HEK293 (cell line): ENCODE results near the gene IFT122.

ENCODE experiments used
- AEBP2 ChIP-seq: fragments of 450-650 bp; formaldehyde crosslinking; IDR thresholded peaks from 2 replicates; pipeline ENCODE4 v1.5.1; 2016; ENCODE audit warnings: missing biosample characterization, missing genetic modification characterization, borderline replicate concordance
- IKZF3 ChIP-seq: fragments of 450-650 bp; IDR thresholded peaks from 2 replicates; pipeline ENCODE4 v1.5.0; 2018; ENCODE audit warnings: missing biosample characterization, mild to moderate bottlenecking, missing genetic modification characterization, moderate library complexity
- PRDM4 ChIP-seq: fragments of 450-650 bp; formaldehyde crosslinking; IDR thresholded peaks from 2 replicates; pipeline ENCODE4 v1.5.1; 2017; ENCODE audit warnings: missing biosample characterization, missing genetic modification characterization
- PRDM6 ChIP-seq: fragments of 450-650 bp; formaldehyde crosslinking; IDR thresholded peaks from 2 replicates; pipeline ENCODE4 v1.5.1; 2017; ENCODE audit warnings: missing biosample characterization, missing genetic modification characterization
- SETDB1 ChIP-seq: IDR thresholded peaks from one replicate; pipeline ENCODE4 v1.6.1; 2017; ENCODE audit warnings: mild to moderate bottlenecking, low read length, moderate library complexity, mixed read lengths; ENCODE audit not compliant: insufficient read length
- YY1 ChIP-seq: fragments of 450-650 bp; formaldehyde crosslinking; IDR thresholded peaks from 2 replicates; pipeline ENCODE4 v1.5.1; 2018; ENCODE audit warnings: missing biosample characterization, missing genetic modification characterization
- ZBTB48 ChIP-seq: fragments of 450-650 bp; formaldehyde crosslinking; IDR thresholded peaks from 2 replicates; pipeline ENCODE4 v1.5.1; 2016; ENCODE audit warnings: missing biosample characterization, missing genetic modification characterization
- ZBTB7A ChIP-seq: fragments of 450-650 bp; formaldehyde crosslinking; IDR thresholded peaks from 2 replicates; pipeline ENCODE4 v1.5.1; 2016; ENCODE audit warnings: low read depth, missing biosample characterization, missing genetic modification characterization
- ZFP37 ChIP-seq: fragments of 450-650 bp; formaldehyde crosslinking; IDR thresholded peaks from 2 replicates; pipeline ENCODE4 v1.5.1; 2016; ENCODE audit warnings: missing biosample characterization, missing genetic modification characterization
- ZNF10 ChIP-seq: fragments of 450-650 bp; formaldehyde crosslinking; IDR thresholded peaks from 2 replicates; pipeline ENCODE4 v1.5.1; 2017; ENCODE audit warnings: missing biosample characterization, missing genetic modification characterization
- ZNF114 ChIP-seq: fragments of 450-650 bp; formaldehyde crosslinking; IDR thresholded peaks from 2 replicates; pipeline ENCODE4 v1.5.0; 2017; ENCODE audit warnings: missing biosample characterization, missing genetic modification characterization
- ZNF16 ChIP-seq: fragments of 450-650 bp; formaldehyde crosslinking; IDR thresholded peaks from 2 replicates; pipeline ENCODE4 v1.5.1; 2016; ENCODE audit warnings: low read depth, missing biosample characterization, missing genetic modification characterization
- ZNF169 ChIP-seq: fragments of 450-650 bp; formaldehyde crosslinking; IDR thresholded peaks from 2 replicates; pipeline ENCODE4 v1.5.1; 2016; ENCODE audit warnings: missing biosample characterization, missing genetic modification characterization
- ZNF184 ChIP-seq: fragments of 450-650 bp; IDR thresholded peaks from 2 replicates; pipeline ENCODE4 v1.5.1; 2018; ENCODE audit warnings: missing biosample characterization, mild to moderate bottlenecking, missing genetic modification characterization
- ZNF239 ChIP-seq: fragments of 450-650 bp; formaldehyde crosslinking; IDR thresholded peaks from 2 replicates; pipeline ENCODE4 v1.5.1; 2016; ENCODE audit warnings: missing biosample characterization, missing genetic modification characterization
- ZNF248 ChIP-seq: fragments of 450-650 bp; formaldehyde crosslinking; IDR thresholded peaks from 2 replicates; pipeline ENCODE4 v1.5.1; 2017; ENCODE audit warnings: missing biosample characterization, missing genetic modification characterization
- ZNF280D ChIP-seq: fragments of 450-650 bp; formaldehyde crosslinking; IDR thresholded peaks from 2 replicates; pipeline ENCODE4 v1.5.1; 2016; ENCODE audit warnings: missing biosample characterization, missing genetic modification characterization
- ZNF324 ChIP-seq: fragments of 450-650 bp; formaldehyde crosslinking; IDR thresholded peaks from 2 replicates; pipeline ENCODE4 v1.5.1; 2016; ENCODE audit warnings: missing biosample characterization, missing genetic modification characterization
- ZNF335 ChIP-seq: fragments of 450-650 bp; formaldehyde crosslinking; conservative IDR thresholded peaks from 2 replicates; pipeline ENCODE4 v1.5.1; 2016; ENCODE audit warnings: missing biosample characterization, missing genetic modification characterization
- ZNF341 ChIP-seq: fragments of 450-650 bp; formaldehyde crosslinking; IDR thresholded peaks from 2 replicates; pipeline ENCODE4; 2016; ENCODE audit warnings: low read depth, missing biosample characterization, missing genetic modification characterization
- ZNF391 ChIP-seq: fragments of 450-650 bp; formaldehyde crosslinking; IDR thresholded peaks from 2 replicates; pipeline ENCODE4 v1.5.1; 2016; ENCODE audit warnings: low read depth, missing biosample characterization, missing genetic modification characterization, borderline replicate concordance
- ZNF473 ChIP-seq: fragments of 450-650 bp; formaldehyde crosslinking; IDR thresholded peaks from 2 replicates; pipeline ENCODE4 v1.5.1; 2017; ENCODE audit warnings: missing biosample characterization, missing genetic modification characterization
- ZNF521 ChIP-seq: fragments of 450-650 bp; formaldehyde crosslinking; IDR thresholded peaks from 2 replicates; pipeline ENCODE4 v1.5.1; 2017; ENCODE audit warnings: missing biosample characterization, mild to moderate bottlenecking, missing genetic modification characterization
- ZNF548 ChIP-seq: fragments of 450-650 bp; formaldehyde crosslinking; IDR thresholded peaks from 2 replicates; pipeline ENCODE4 v1.5.1; 2016; ENCODE audit warnings: missing biosample characterization, missing genetic modification characterization
- ZNF580 ChIP-seq: fragments of 450-650 bp; formaldehyde crosslinking; IDR thresholded peaks from 2 replicates; pipeline ENCODE4 v1.5.1; 2016; ENCODE audit warnings: missing biosample characterization, missing genetic modification characterization
- ZNF621 ChIP-seq: fragments of 450-650 bp; formaldehyde crosslinking; IDR thresholded peaks from 2 replicates; pipeline ENCODE4 v1.5.1; 2017; ENCODE audit warnings: missing biosample characterization, missing genetic modification characterization
- ZNF664 ChIP-seq: fragments of 450-650 bp; formaldehyde crosslinking; IDR thresholded peaks from 2 replicates; pipeline ENCODE4 v1.5.1; 2016; ENCODE audit warnings: missing biosample characterization, missing genetic modification characterization
- ZNF692 ChIP-seq: fragments of 450-650 bp; formaldehyde crosslinking; IDR thresholded peaks from 2 replicates; pipeline ENCODE4 v1.5.1; 2016; ENCODE audit warnings: missing biosample characterization, missing genetic modification characterization
- ZNF701 ChIP-seq: fragments of 450-650 bp; formaldehyde crosslinking; IDR thresholded peaks from 2 replicates; pipeline ENCODE4 v1.5.1; 2016; ENCODE audit warnings: missing biosample characterization, missing genetic modification characterization
- ZNF768 ChIP-seq: fragments of 450-650 bp; formaldehyde crosslinking; IDR thresholded peaks from 2 replicates; pipeline ENCODE4 v1.5.1; 2018; ENCODE audit warnings: missing biosample characterization, mild to moderate bottlenecking, missing genetic modification characterization
- ZNF791 ChIP-seq: fragments of 450-650 bp; formaldehyde crosslinking; IDR thresholded peaks from 2 replicates; pipeline ENCODE4 v1.5.1; 2016; ENCODE audit warnings: missing biosample characterization, missing genetic modification characterization
- ZNF837 ChIP-seq: fragments of 450-650 bp; formaldehyde crosslinking; IDR thresholded peaks from 2 replicates; pipeline ENCODE4 v1.5.1; 2016; ENCODE audit warnings: missing biosample characterization, missing genetic modification characterization

The IFT122 gene

GRCh38 chr3:129439226-129439816 lies 703 bp upstream of the IFT122 start (continued):
- TF ChIP-seq ZNF280D (tag by site-specific recombination) (no peak), ZNF580 (tag by site-specific recombination) (peak; percentile 73), ZNF184 (tag by site-specific recombination) (no peak), ZNF10 (tag by site-specific recombination) (no peak), ZNF341 (tag by site-specific recombination) (no peak), ZBTB7A (tag by site-specific recombination) (no peak), ZNF548 (tag by site-specific recombination) (no peak), ZNF768 (tag by site-specific recombination) (no peak), ZNF701 (tag by site-specific recombination) (no peak), ZNF324 (peak; percentile 70; the same call in 1 of the 2 replicates), SETDB1 (no peak), ZBTB48 (0 out of 2 replicates have a peak, but pooled peaks have one; percentile 26), ZNF239 (no peak), IKZF3 (no peak), ZFP37 (tag by site-specific recombination) (peak; percentile 65; the same call in 1 of the 2 replicates), PRDM4 (tag by site-specific recombination) (no peak), ZNF169 (tag by site-specific recombination) (no peak), ZNF837 (tag by site-specific recombination) (no peak), ZNF473 (tag by site-specific recombination) (no peak), ZNF335 (tag by site-specific recombination) (no peak; the same call in 1 of the 2 replicates), PRDM6 (tag by site-specific recombination) (no peak), ZNF791 (tag by site-specific recombination) (no peak), ZNF114 (tag by site-specific recombination) (no peak), ZNF391 (tag by site-specific recombination) (0 out of 2 replicates have a peak, but pooled peaks have one; percentile 36), ZNF692 (tag by site-specific recombination) (no peak), ZNF16 (tag by site-specific recombination) (no peak), ZNF521 (no peak), ZNF621 (tag by site-specific recombination) (no peak), AEBP2 (tag by site-specific recombination) (no peak), ZNF248 (tag by site-specific recombination) (no peak), YY1 (no peak), ZNF664 (tag by site-specific recombination) (no peak)
